Large intestine (tissue), 3 donors: ENCODE results near the gene SUFU. TPM values are rescaled to one million over a fixed set of nuclear protein-coding genes. Genes with fewer than 3 reads are reported as not detected.
A peak's percentile ranks its signal among the peaks of the same experiment; 100 is the strongest.

Source experiments
- DNase-seq, 2 donors: peaks; one replicate each; pipeline versions ENCODE4 v3.0.0 to v3.0.0-alpha.2; 2013
- H3K27ac ChIP-seq: one replicate; pipeline ENCODE4 v1.5.1; 2013; ENCODE audit warnings: low read length
- H3K27me3 ChIP-seq: 2 replicates; pipeline ENCODE4 v1.6.1; 2013; ENCODE audit warnings: low read length; ENCODE audit not compliant: control insufficient read depth, insufficient read depth
- H3K36me3 ChIP-seq: 2 replicates; pipeline ENCODE4 v1.6.1; 2013; ENCODE audit warnings: low read length; ENCODE audit not compliant: control insufficient read depth, insufficient read depth
- H3K4me1 ChIP-seq: one replicate; pipeline ENCODE4 v1.6.1; 2013; ENCODE audit warnings: low read length; ENCODE audit not compliant: control insufficient read depth, insufficient read depth
- H3K4me3 ChIP-seq: one replicate; pipeline ENCODE4 v1.5.1; 2013; ENCODE audit warnings: low read length
- H3K9me3 ChIP-seq: one replicate; pipeline ENCODE4 v1.6.1; 2013; ENCODE audit warnings: mild to moderate bottlenecking, low read depth, low read length, moderate library complexity; ENCODE audit not compliant: control insufficient read depth
- WGBS: methylation state at CpG from one replicate; pipeline ENCODE4 v1.1.5; 2013; ENCODE audit warnings: low lambda C conversion rate; ENCODE audit not compliant: insufficient coverage; 5-methylcytosine and 5-hydroxymethylcytosine counted together
- polyA plus RNA-seq: library from polyadenylated mRNA; unstranded; fragments of 120-200 nt; gene quantifications from one replicate; pipeline ENCODE4 v1.2.1, GENCODE V29; 2013

The SUFU gene
- polyA plus RNA-seq, 1 donor = 12.9 TPM

GRCh38 chr10:102579328-102579727 lies 75.6 kb downstream of the SUFU start:
- H3K27me3 ChIP-seq = no peaks in the 10 kb centered on the region
- no peak overlapping the region for H3K4me3 ChIP-seq
- H3K4me1 ChIP-seq = no peaks in the 10 kb centered on the region
- H3K9me3 ChIP-seq = no peaks in the 10 kb centered on the region
- no peak overlapping the region for H3K27ac ChIP-seq
- WGBS = 100% methylated on average over 1 of the region's 7 CpGs
- H3K36me3 ChIP-seq = no peaks in the 10 kb centered on the region
- no peak for DNase-seq

GRCh38 chr10:102580230-102580629 lies 76.5 kb downstream of the SUFU start:
- H3K4me1 ChIP-seq = no peaks in the 10 kb centered on the region
- no peaks in the 10 kb centered on the region for H3K27me3 ChIP-seq
- DNase-seq = no peak
- WGBS = 90% methylated on average over 2 of the region's 4 CpGs
- H3K9me3 ChIP-seq = no peaks in the 10 kb centered on the region
- no peaks in the 10 kb centered on the region for H3K36me3 ChIP-seq
- no peak overlapping the region for H3K27ac ChIP-seq
- H3K4me3 ChIP-seq = no peak overlapping the region

GRCh38 chr10:102581401-102581800 lies 77.6 kb downstream of the SUFU start:
- Histone ChIP-seq H3K36me3 (no peaks in the 10 kb centered on the region), H3K27me3 (no peaks in the 10 kb centered on the region), H3K27ac (no peak overlapping the region), H3K4me1 (no peaks in the 10 kb centered on the region), H3K9me3 (no peaks in the 10 kb centered on the region), H3K4me3 (no peak overlapping the region)
- DNase-seq = no peak
- WGBS = no CpG with 5 or more reads among the region's 8 CpGs

GRCh38 chr10:102581981-102582580 lies 78.3 kb downstream of the SUFU start:
- no peak overlapping the region for H3K4me3 ChIP-seq
- no peak for DNase-seq
- H3K9me3 ChIP-seq = no peaks in the 10 kb centered on the region
- no peak overlapping the region for H3K27ac ChIP-seq
- H3K4me1 ChIP-seq = no peaks in the 10 kb centered on the region
- no peaks in the 10 kb centered on the region for H3K27me3 ChIP-seq
- no CpG with 5 or more reads among the region's 10 CpGs for WGBS
- H3K36me3 ChIP-seq = no peaks in the 10 kb centered on the region

GRCh38 chr10:102583435-102584417 lies 80.0 kb downstream of the SUFU start:
- peak; percentile 75 to 84 for DNase-seq
- Histone ChIP-seq H3K27ac (no peak overlapping the region), H3K27me3 (no peaks in the 10 kb centered on the region), H3K9me3 (no peaks in the 10 kb centered on the region), H3K4me1 (no peaks in the 10 kb centered on the region), H3K4me3 (no peak overlapping the region), H3K36me3 (no peaks in the 10 kb centered on the region)
- WGBS = no CpG with 5 or more reads among the region's 11 CpGs

- H3K27ac ChIP-seq = no peak overlapping the region
- no peak for DNase-seq
- no peak overlapping the region for H3K4me3 ChIP-seq
- WGBS = 100% methylated on average over 1 of the region's 1 CpG
- no peaks in the 10 kb centered on the region for H3K9me3 ChIP-seq
- H3K27me3 ChIP-seq = no peaks in the 10 kb centered on the region
- no peaks in the 10 kb centered on the region for H3K36me3 ChIP-seq
- no peaks in the 10 kb centered on the region for H3K4me1 ChIP-seq
These were observed 81.3 kb downstream of the SUFU start for GRCh38 chr10:102585026-102585425.

- Histone ChIP-seq H3K9me3 (no peaks in the 10 kb centered on the region), H3K27me3 (no peaks in the 10 kb centered on the region), H3K36me3 (no peaks in the 10 kb centered on the region), H3K4me3 (no peak overlapping the region), H3K4me1 (no peaks in the 10 kb centered on the region), H3K27ac (no peak overlapping the region)
- WGBS = no CpG with 5 or more reads among the region's 1 CpG
- DNase-seq = no peak
These were observed 83.1 kb downstream of the SUFU start for GRCh38 chr10:102586858-102587257.

GRCh38 chr10:102588875-102589274 lies 85.1 kb downstream of the SUFU start:
- Histone ChIP-seq H3K4me1 (peaks cover 11% of the 10 kb centered on the region), H3K36me3 (peaks cover 5% of the 10 kb centered on the region), H3K9me3 (no peaks in the 10 kb centered on the region), H3K27me3 (no peaks in the 10 kb centered on the region), H3K4me3 (no peak overlapping the region), H3K27ac (no peak overlapping the region)
- no CpG with 5 or more reads among the region's 1 CpG for WGBS
- no peak for DNase-seq

GRCh38 chr10:102593074-102593803 lies 89.5 kb downstream of the SUFU start:
- Histone ChIP-seq H3K4me1 (peaks cover 27% of the 10 kb centered on the region), H3K9me3 (no peaks in the 10 kb centered on the region), H3K36me3 (peaks cover 22% of the 10 kb centered on the region), H3K27ac (no peak overlapping the region), H3K4me3 (no peak overlapping the region), H3K27me3 (no peaks in the 10 kb centered on the region)
- DNase-seq = peak in 1 of 2 donors; percentile 44
- no CpG with 5 or more reads among the region's 6 CpGs for WGBS

GRCh38 chr10:102593804-102594079 lies 90.0 kb downstream of the SUFU start:
- Histone ChIP-seq H3K36me3 (peaks cover 24% of the 10 kb centered on the region), H3K27me3 (no peaks in the 10 kb centered on the region), H3K4me3 (no peak overlapping the region), H3K4me1 (peaks cover 30% of the 10 kb centered on the region), H3K9me3 (no peaks in the 10 kb centered on the region), H3K27ac (no peak overlapping the region)
- no peak for DNase-seq
- no CpG with 5 or more reads among the region's 6 CpGs for WGBS
